K562 (cell line): Measurements from ENCODE around the gene ACOT13. TPM values are rescaled to one million over a fixed set of nuclear protein-coding genes. Genes with fewer than 3 reads are reported as not detected.

Experiments
- ATAC-seq: fragments of 200-7000 bp; cut with Tn5 transposase; 3 replicates; pipeline ENCODE4 v1.9.1; 2020; ENCODE audit warnings: moderate library complexity
- BruUV-seq: library from RNA; stranded (reverse); fragments of 400-500 nt; replicated peaks from 2 replicates; lab custom pipeline; 2021; lab: Mats Ljungman, UMichigan
- CTCF ChIA-PET: fragments of 300-600 bp; formaldehyde crosslinking; extraction: SDS; loops from one replicate; lab custom pipeline; 2021; ENCODE audit warnings: low intra/inter-chr PET ratio; lab: Yijun Ruan, JAX
- POLR2A ChIA-PET: fragments of 300-600, 350-650 bp; sonication (Branson Sonifier 250); formaldehyde crosslinking; extraction: SDS; loops from one replicate; lab custom pipeline; 2021; ENCODE audit warnings: antibody characterized with exemption, inconsistent platforms; lab: Yijun Ruan, JAX
- DNase-seq, 4 experiments: peaks; one replicate each; pipeline versions ENCODE4 v3.0.0 to v3.0.0-alpha.2; 2011 to 2018; ENCODE audit warnings: low spot score in 3 of 4, mixed read lengths in 3 of 4; ENCODE audit errors: extremely low read depth in 1 of 4
- FAIRE-seq: peaks from 2 replicates; lab custom pipeline; 2011; peaks lifted over from hg19 to GRCh38; lab: Jason Lieb, UNC
- H2AFZ ChIP-seq: 2 replicates; pipeline ENCODE4 v1.6.0; 2011; ENCODE audit warnings: low read depth, low read length, control low read depth, inconsistent platforms
- H3K27ac ChIP-seq: fragments of 200-600 bp; 3 replicates; pipeline ENCODE4 v1.8.0; 2011; ENCODE audit warnings: low read depth, mild to moderate bottlenecking, control low read depth, inconsistent platforms, low read length, moderate library complexity, mixed read lengths; ENCODE audit errors: extremely low read depth
- H3K27me3 ChIP-seq, 2 experiments: fragments of 300-600 bp in 1 of 2; 2 replicates in 1 of 2; 3 replicates in 1 of 2; pipeline versions ENCODE4 v1.6.0 to v1.8.0; 2011; ENCODE audit warnings: inconsistent platforms in 2 of 2, low read length in 2 of 2, mild to moderate bottlenecking in 1 of 2, mixed read lengths in 1 of 2, moderate library complexity in 1 of 2; ENCODE audit not compliant: control insufficient read depth in 2 of 2, insufficient read depth in 2 of 2
- H3K36me3 ChIP-seq: fragments of 300-600 bp; 3 replicates; pipeline ENCODE4 v1.8.0; 2011; ENCODE audit warnings: mild to moderate bottlenecking, low read length, inconsistent platforms; ENCODE audit not compliant: control insufficient read depth, insufficient read depth
- H3K4me1 ChIP-seq, 2 experiments: fragments of 200-600 bp in 1 of 2; replicated peaks in 1 of 2; 2 replicates in 1 of 2; 3 replicates in 1 of 2; pipeline versions ENCODE4 v1.5.1 to v1.8.0; 2011; ENCODE audit warnings: inconsistent platforms in 2 of 2, low read length in 2 of 2, mild to moderate bottlenecking in 1 of 2, mixed read lengths in 1 of 2, moderate library complexity in 1 of 2; ENCODE audit not compliant: control insufficient read depth in 2 of 2, insufficient read depth in 2 of 2
- H3K4me2 ChIP-seq: 2 replicates; pipeline ENCODE4 v1.6.1; 2011; ENCODE audit warnings: low read length, control low read depth, inconsistent platforms, mixed read lengths; ENCODE audit not compliant: insufficient read depth
- H3K4me3 ChIP-seq: fragments of 200-600 bp; sonication (generic), shearing (Covaris generic); 2 replicates; pipeline ENCODE4 v1.5.1; 2016; ENCODE audit warnings: control low read depth, inconsistent platforms
- H3K79me2 ChIP-seq: fragments of 200-600 bp; 3 replicates; pipeline ENCODE4 v1.8.0; 2011; ENCODE audit warnings: low read length, inconsistent platforms; ENCODE audit not compliant: control insufficient read depth, insufficient read depth
- H3K9ac ChIP-seq, 2 experiments: 2 replicates each; pipeline versions ENCODE4 v1.6.0 to v1.6.1; 2011; ENCODE audit warnings: low read depth in 2 of 2, low read length in 2 of 2, control low read depth in 1 of 2, inconsistent platforms in 1 of 2, mild to moderate bottlenecking in 1 of 2, mixed read lengths in 1 of 2; ENCODE audit not compliant: insufficient read depth in 1 of 2
- H3K9me1 ChIP-seq: one replicate; pipeline ENCODE4 v1.6.0; 2011; ENCODE audit warnings: inconsistent platforms, mild to moderate bottlenecking, low read length, moderate library complexity; ENCODE audit not compliant: control insufficient read depth, insufficient read depth
- H3K9me3 ChIP-seq: replicated peaks from 2 replicates; pipeline ENCODE4 v1.5.1; 2011; ENCODE audit warnings: low read depth, low read length, inconsistent platforms; ENCODE audit not compliant: control insufficient read depth, insufficient read depth
- H4K20me1 ChIP-seq: replicated peaks from 2 replicates; pipeline ENCODE4 v1.6.1; 2011; ENCODE audit warnings: low read length, inconsistent platforms, mixed read lengths; ENCODE audit not compliant: control insufficient read depth, insufficient read depth
- ASH1L ChIP-seq: fragments of 450-650 bp; IDR thresholded peaks from 2 replicates; pipeline ENCODE4 v1.6.1; 2018; ENCODE audit warnings: borderline replicate concordance, mild to moderate bottlenecking, low read depth; ENCODE audit not compliant: partially characterized antibody
- BCOR ChIP-seq: fragments of 450-650 bp; IDR thresholded peaks from 2 replicates; pipeline ENCODE4 v1.6.1; 2016
- FUS ChIP-seq: fragments of 200-400 bp; formaldehyde crosslinking; optimal IDR thresholded peaks from 2 replicates; pipeline ENCODE3; 2017; ENCODE audit warnings: low read depth, low read length
- ILK ChIP-seq: fragments of 450-650 bp; IDR thresholded peaks from 2 replicates; pipeline ENCODE4 v1.6.1; 2016; ENCODE audit warnings: missing genetic modification characterization, low read depth, mild to moderate bottlenecking, missing compliant biosample characterization, moderate library complexity, borderline replicate concordance
- MED1 ChIP-seq: sonication (generic); formaldehyde crosslinking; IDR thresholded peaks from 2 replicates; pipeline ENCODE4 v1.8.1; 2023; ENCODE audit warnings: missing genetic modification reagents, borderline replicate concordance
- RERE ChIP-seq: sonication (generic); formaldehyde crosslinking; IDR thresholded peaks from 2 replicates; pipeline ENCODE4 v1.8.0; 2023; ENCODE audit warnings: missing genetic modification reagents, mild to moderate bottlenecking, borderline replicate concordance
- ZNF239 ChIP-seq: fragments of 250-450 bp; sonication (Bioruptor Pico); IDR thresholded peaks from 2 replicates; pipeline ENCODE4 v1.4.0; 2020; ENCODE audit warnings: mild to moderate bottlenecking
- ZNF695 ChIP-seq: fragments of 450-650 bp; formaldehyde crosslinking; IDR thresholded peaks from 2 replicates; pipeline ENCODE4 v1.4.0; 2020; ENCODE audit warnings: mild to moderate bottlenecking, moderate library complexity
- WGBS: fragments of 100-300 bp; shearing (Covaris generic); methylation state at CpG from one replicate; pipeline ENCODE4 v1.1.6; 2016; ENCODE audit warnings: low coverage, mixed read lengths; ENCODE audit not compliant: insufficient coverage; ENCODE audit errors: missing lambda C conversion rate; 5-methylcytosine and 5-hydroxymethylcytosine counted together
- in situ Hi-C: fragments of 300-500 bp; cut with MboI; formaldehyde crosslinking; loops from 4 replicates; pipeline ENCODE4 v1.15.0; 2018; ENCODE audit warnings: inconsistent platforms, mixed read lengths
- intact Hi-C: fragments of 100-400 bp; cut with micrococcal nuclease; formaldehyde crosslinking; loops from 2 replicates; pipeline ENCODE4 v1.14.2; 2022
- polyA plus RNA-seq, 8 experiments: library from polyadenylated mRNA; depleted of rRNA in 4 of 8; stranded (reverse) in 5 of 8; unstranded in 3 of 8; fragments of >200 nt; fragmentation: Nextera tagmentation in 2 of 8; fragmentation: Illumina TruSeq in 1 of 8; extraction: Ambion mirVana in 2 of 8; extraction: Trizol in 1 of 8; gene quantifications; 2 replicates each; pipeline versions ENCODE4 v1.2.1 to v1.2.3, GENCODE V29; 2011 to 2014; ENCODE audit warnings: inconsistent platforms in 1 of 8, missing spikeins in 1 of 8
- total RNA-seq, 7 experiments: library from RNA; depleted of rRNA in 6 of 7; stranded (reverse); fragments of >200 nt in 6 of 7; fragmentation: Illumina TruSeq in 2 of 7; extraction: Trizol in 2 of 7; gene quantifications; 2 replicates each; pipeline versions ENCODE4 v1.2.1 to v1.2.3, GENCODE V29; 2011 to 2021; ENCODE audit warnings: low replicate concordance in 1 of 7

The ACOT13 gene
- total and polyA plus RNA-seq, 9 of the 15 experiments (the other 6 are each of a cell fraction or from before 2014, with no cell fraction given): 14.1 to 129 (median 65.7) TPM

GRCh38 chr6:24694198-24694597, 27.3 kb downstream of the ACOT13 start:
- DNase-seq (no peak), ATAC-seq (no peak), FAIRE-seq (no peak)
- H3K9me3 ChIP-seq: no peaks in the 10 kb centered on the region
- POLR2A ChIA-PET: interaction anchor here (0.7 kb wide), 1 partner anchor 266 kb away, joined by 3 read pairs; no protein-coding TSS in a partner anchor
- H3K36me3 ChIP-seq: peaks cover 13% of the 10 kb centered on the region; the same call in 2 of the 3 replicates
- no peak overlapping the region for H3K4me2 ChIP-seq
- WGBS: 41% methylated on average over 1 of the region's 1 CpG
- no peak overlapping the region for H3K9ac ChIP-seq
- BruUV-seq: no TSS peak
- CTCF ChIA-PET: interaction anchor here (2.9 to 3.5 kb wide), 2 partner anchors 112 to 170 kb away, joined by 15 to 67 read pairs; no protein-coding TSS in a partner anchor
- intact Hi-C loops: loop anchor here (2.0 kb wide), 3 partner anchors 169 to 411 kb away; no protein-coding TSS in a partner anchor
- H3K27me3 ChIP-seq: no peaks in the 10 kb centered on the region
- H3K79me2 ChIP-seq: no peaks in the 10 kb centered on the region
- H3K27ac ChIP-seq: no peak overlapping the region
- no peak overlapping the region for H3K4me3 ChIP-seq
- no peak overlapping the region for H2AFZ ChIP-seq
- TF ChIP-seq RERE: no peak
- no peak for TF ChIP-seq ZNF695
- no peak for TF ChIP-seq MED1
- no peak for TF ChIP-seq ILK
- TF ChIP-seq FUS: no peak
- TF ChIP-seq BCOR: no peak
- no peak for TF ChIP-seq ZNF239 (CRISPR knock-in tag)
- no peak for TF ChIP-seq ASH1L
- H4K20me1 ChIP-seq: no peaks in the 10 kb centered on the region
- in situ Hi-C loops: no loop called here
- H3K9me1 ChIP-seq: no peaks in the 10 kb centered on the region
- H3K4me1 ChIP-seq: no peaks in the 10 kb centered on the region
